IgD-negative memory B cell (primary cell): Measurements from ENCODE around the gene PSG1. TPM values are rescaled to one million over a fixed set of nuclear protein-coding genes. Genes with fewer than 3 reads are reported as not detected.
"Not testable (repeated sequence)": the region's sequence is repeated elsewhere in the genome, so short reads cannot be mapped to it uniquely, and the experiment has no call there.

ENCODE experiments used
- H3K27ac Mint-ChIP-seq, 3 donors: one replicate each; pipeline ENCODE4 v1.8.0; 2020 to 2022; ENCODE audit warnings: mild to moderate bottlenecking in 3 of 3, mixed read lengths in 3 of 3, moderate library complexity in 1 of 3
- H3K27me3 Mint-ChIP-seq: one replicate; pipeline ENCODE4 v1.8.0; 2021; ENCODE audit warnings: mixed read lengths
- H3K36me3 Mint-ChIP-seq: one replicate; pipeline ENCODE4 v1.8.0; 2020; ENCODE audit warnings: mild to moderate bottlenecking, mixed read lengths
- H3K4me1 Mint-ChIP-seq, 3 donors: one replicate each; pipeline ENCODE4 v1.8.0; 2020 to 2022; ENCODE audit warnings: mixed read lengths in 3 of 3, mild to moderate bottlenecking in 1 of 3
- H3K4me3 Mint-ChIP-seq, 4 donors: one replicate each; pipeline ENCODE4 v1.8.0; 2020 to 2022; ENCODE audit warnings: mild to moderate bottlenecking in 4 of 4, mixed read lengths in 4 of 4, moderate library complexity in 3 of 4
- H3K9me3 Mint-ChIP-seq, 3 donors: one replicate each; pipeline ENCODE4 v1.8.0; 2020 to 2021; ENCODE audit warnings: mixed read lengths in 3 of 3, mild to moderate bottlenecking in 1 of 3
- polyA plus RNA-seq: library from polyadenylated mRNA; unstranded; fragments of 300-500 nt; fragmentation: Illumina TruSeq; gene quantifications from one replicate; pipeline ENCODE4 v1.2.3, GENCODE V29; 2021

PSG1 gene
- polyA plus RNA-seq, 1 donor from 2014 or later, result not detected

- H3K27ac Mint-ChIP-seq, result not testable (repeated sequence)
Measured at GRCh38 chr19:42899110-42899509, 19.6 kb upstream of the PSG1 start.

GRCh38 chr19:42898656-42899055 is 19.1 kb upstream of the PSG1 start:
- H3K9me3 Mint-ChIP-seq, H3K27ac Mint-ChIP-seq, H3K36me3 Mint-ChIP-seq, H3K4me3 Mint-ChIP-seq, H3K27me3 Mint-ChIP-seq, H3K4me1 Mint-ChIP-seq: not testable (repeated sequence)

More at GRCh38 chr19:42899110-42899509, 19.6 kb upstream of the PSG1 start:
- H3K27me3 Mint-ChIP-seq, H3K36me3 Mint-ChIP-seq, H3K4me3 Mint-ChIP-seq, H3K9me3 Mint-ChIP-seq, H3K4me1 Mint-ChIP-seq: not testable (repeated sequence)

DNA sequence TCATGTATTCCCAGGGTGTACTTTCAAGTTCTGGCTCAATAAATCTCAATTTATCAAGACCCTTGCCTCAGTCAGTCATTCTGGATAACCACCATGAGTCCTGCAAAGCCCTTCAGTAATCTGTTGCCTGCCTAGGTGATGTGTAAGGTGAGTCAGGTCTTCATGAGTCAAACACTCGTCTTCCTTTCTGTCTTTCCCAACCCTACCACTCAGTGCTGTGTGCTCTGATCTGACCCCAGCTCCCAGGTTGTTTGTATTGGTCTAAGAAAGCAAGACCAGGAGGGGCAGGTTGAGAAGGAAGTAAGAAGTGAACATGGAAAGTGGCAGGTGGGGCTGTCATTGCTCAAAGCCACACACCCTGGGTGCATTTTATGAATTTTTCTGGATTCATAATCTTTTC is 18.2 kb upstream of the PSG1 start:
- not testable (repeated sequence) for H3K27ac Mint-ChIP-seq, H3K36me3 Mint-ChIP-seq, H3K4me3 Mint-ChIP-seq, H3K27me3 Mint-ChIP-seq, H3K4me1 Mint-ChIP-seq
- peaks cover 3 to 11% (median 9%) of the 10 kb centered on the region in 3 donors for H3K9me3 Mint-ChIP-seq

DNA sequence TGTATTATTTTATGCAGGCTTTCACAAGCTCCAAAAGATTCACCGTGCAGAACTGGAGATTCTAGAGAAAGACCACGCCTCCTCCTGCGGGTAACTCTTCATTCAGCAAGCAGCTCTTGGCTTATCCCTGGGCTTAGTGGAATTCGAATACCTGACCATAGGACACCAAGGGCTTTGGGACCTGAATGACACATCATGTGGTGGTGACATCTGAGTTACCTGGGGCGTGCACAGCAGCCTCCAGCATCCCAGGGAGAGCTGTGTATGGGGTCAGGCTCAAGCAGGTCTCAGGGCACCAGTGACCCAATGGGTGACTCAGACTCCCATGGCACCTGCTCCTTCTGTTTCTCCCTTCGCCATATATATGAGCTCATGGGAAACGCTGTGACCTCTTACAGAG is 10.9 kb upstream of the PSG1 start:
- not testable (repeated sequence) for H3K27ac Mint-ChIP-seq, H3K4me1 Mint-ChIP-seq, H3K36me3 Mint-ChIP-seq, H3K4me3 Mint-ChIP-seq, H3K27me3 Mint-ChIP-seq, H3K9me3 Mint-ChIP-seq

- H3K36me3 Mint-ChIP-seq, H3K4me1 Mint-ChIP-seq, H3K27me3 Mint-ChIP-seq, H3K27ac Mint-ChIP-seq, H3K9me3 Mint-ChIP-seq, H3K4me3 Mint-ChIP-seq: not testable (repeated sequence)
Measured at GRCh38 chr19:42887876-42888445, 8.4 kb upstream of the PSG1 start.

- not testable (repeated sequence) for H3K9me3 Mint-ChIP-seq, H3K36me3 Mint-ChIP-seq, H3K4me1 Mint-ChIP-seq, H3K27ac Mint-ChIP-seq, H3K4me3 Mint-ChIP-seq
- H3K27me3 Mint-ChIP-seq, result peaks cover 17% of the 10 kb centered on the region
Measured at GRCh38 chr19:42882730-42883129, 3.2 kb upstream of the PSG1 start.

GRCh38 chr19:42882010-42882409 is 2.5 kb upstream of the PSG1 start:
- H3K9me3 Mint-ChIP-seq, H3K4me3 Mint-ChIP-seq, H3K4me1 Mint-ChIP-seq, H3K27ac Mint-ChIP-seq, H3K36me3 Mint-ChIP-seq: not testable (repeated sequence)
- H3K27me3 Mint-ChIP-seq, result peaks cover 17% of the 10 kb centered on the region

DNA sequence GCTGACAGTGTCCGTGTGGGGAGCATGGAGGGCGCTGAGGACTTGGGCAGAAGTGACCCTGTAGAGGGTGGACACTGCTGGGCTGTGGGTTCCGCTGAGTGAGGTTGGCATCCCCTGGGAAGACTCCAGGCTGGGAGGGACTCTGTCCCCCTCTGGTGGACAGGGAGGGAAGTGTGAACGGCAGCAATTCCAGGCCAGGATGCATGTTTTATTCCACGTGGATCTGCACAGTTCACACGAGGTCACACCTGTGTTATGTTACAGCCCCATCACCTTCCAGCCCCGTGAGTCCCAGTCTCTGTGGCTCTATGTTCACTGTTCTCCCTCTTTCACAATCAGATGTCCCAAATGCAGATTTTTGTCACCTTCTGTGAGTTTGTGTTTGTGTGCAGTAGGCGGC is 1.8 kb upstream of the PSG1 start:
- H3K27ac Mint-ChIP-seq, H3K9me3 Mint-ChIP-seq, H3K36me3 Mint-ChIP-seq, H3K4me3 Mint-ChIP-seq, H3K4me1 Mint-ChIP-seq: not testable (repeated sequence)
- peaks cover 16% of the 10 kb centered on the region for H3K27me3 Mint-ChIP-seq

DNA sequence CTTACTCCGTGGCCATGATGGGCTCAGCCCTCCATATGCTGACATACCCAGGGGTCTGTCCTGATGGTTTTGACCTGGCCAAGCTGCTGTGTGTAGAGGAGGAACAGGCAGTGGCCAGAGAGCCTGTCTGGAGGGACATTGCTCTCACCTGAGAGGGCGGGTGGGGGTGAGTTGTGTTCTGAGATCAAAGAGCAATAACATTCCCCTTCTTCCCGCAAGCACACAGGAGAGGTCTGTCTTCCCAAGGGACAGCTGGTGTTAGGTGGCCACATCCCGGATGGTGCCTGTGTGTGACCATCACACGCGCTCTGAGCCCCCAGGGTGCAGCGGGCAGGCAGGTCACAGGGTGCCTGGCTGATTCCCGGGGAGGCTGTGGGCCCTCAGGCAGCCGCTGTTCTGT is 1.1 kb upstream of the PSG1 start:
- peaks cover 14% of the 10 kb centered on the region for H3K27me3 Mint-ChIP-seq
- H3K9me3 Mint-ChIP-seq, H3K4me3 Mint-ChIP-seq, H3K27ac Mint-ChIP-seq, H3K36me3 Mint-ChIP-seq, H3K4me1 Mint-ChIP-seq: not testable (repeated sequence)

GRCh38 chr19:42876596-42876995 is 2.9 kb downstream of the PSG1 start:
- not testable (repeated sequence) for H3K4me3 Mint-ChIP-seq, H3K9me3 Mint-ChIP-seq, H3K4me1 Mint-ChIP-seq, H3K27ac Mint-ChIP-seq, H3K36me3 Mint-ChIP-seq
- H3K27me3 Mint-ChIP-seq, result peaks cover 12% of the 10 kb centered on the region

DNA sequence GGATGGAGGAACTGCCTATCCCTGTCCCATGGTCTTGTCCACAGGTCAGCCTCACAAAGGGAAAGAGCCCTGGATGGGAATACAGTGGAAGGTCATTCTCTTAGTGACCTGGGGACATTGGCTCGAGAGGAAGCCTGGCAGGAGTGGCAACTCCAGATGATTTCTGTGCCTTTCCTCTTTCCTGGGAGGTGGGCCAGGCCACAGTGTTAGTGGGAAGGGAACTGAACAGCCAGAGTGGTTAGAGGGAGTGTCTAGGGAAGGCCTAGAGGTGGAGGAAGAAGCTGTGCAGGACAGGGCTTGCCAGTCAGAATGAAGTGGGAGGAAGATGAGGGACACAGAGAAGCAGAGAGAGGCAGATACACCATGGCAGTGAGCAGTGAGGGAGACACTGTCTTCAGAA is 3.6 kb downstream of the PSG1 start:
- not testable (repeated sequence) for H3K9me3 Mint-ChIP-seq, H3K4me1 Mint-ChIP-seq, H3K27ac Mint-ChIP-seq, H3K27me3 Mint-ChIP-seq, H3K36me3 Mint-ChIP-seq, H3K4me3 Mint-ChIP-seq

GRCh38 chr19:42874901-42875813 is 4.4 kb downstream of the PSG1 start:
- H3K9me3 Mint-ChIP-seq, H3K36me3 Mint-ChIP-seq, H3K27me3 Mint-ChIP-seq, H3K4me3 Mint-ChIP-seq, H3K4me1 Mint-ChIP-seq, H3K27ac Mint-ChIP-seq: not testable (repeated sequence)

GRCh38 chr19:42874136-42874535 is 5.4 kb downstream of the PSG1 start:
- H3K9me3 Mint-ChIP-seq, H3K27me3 Mint-ChIP-seq, H3K4me1 Mint-ChIP-seq, H3K27ac Mint-ChIP-seq, H3K4me3 Mint-ChIP-seq, H3K36me3 Mint-ChIP-seq: not testable (repeated sequence)

DNA sequence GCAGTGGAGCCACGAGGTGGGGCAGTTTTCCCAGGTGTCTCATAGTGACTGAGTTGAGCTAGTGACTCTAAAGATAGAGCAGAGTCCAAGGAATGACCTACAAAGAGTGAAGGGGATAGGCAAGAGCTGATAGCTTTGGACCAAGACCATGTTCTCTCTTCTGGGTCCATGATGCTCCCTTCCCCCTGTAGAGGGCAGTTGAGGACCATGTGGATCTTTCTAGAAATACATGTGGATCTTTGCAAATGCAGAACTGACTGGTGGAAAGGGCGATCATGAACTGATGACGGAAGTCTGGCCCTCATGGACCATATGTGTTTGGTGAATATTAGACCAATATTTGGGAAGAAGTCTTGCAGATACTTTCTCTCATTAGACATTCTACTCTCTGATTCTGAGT is 6.9 kb downstream of the PSG1 start:
- Mint-ChIP-seq H3K4me3 (no peak overlapping the region), H3K4me1 (no peaks in the 10 kb centered on the region), H3K9me3 (peaks cover 0 to 3% (median 0%) of the 10 kb centered on the region in 3 donors), H3K27me3 (peaks cover 7% of the 10 kb centered on the region), H3K27ac (no peak overlapping the region), H3K36me3 (no peaks in the 10 kb centered on the region)

DNA sequence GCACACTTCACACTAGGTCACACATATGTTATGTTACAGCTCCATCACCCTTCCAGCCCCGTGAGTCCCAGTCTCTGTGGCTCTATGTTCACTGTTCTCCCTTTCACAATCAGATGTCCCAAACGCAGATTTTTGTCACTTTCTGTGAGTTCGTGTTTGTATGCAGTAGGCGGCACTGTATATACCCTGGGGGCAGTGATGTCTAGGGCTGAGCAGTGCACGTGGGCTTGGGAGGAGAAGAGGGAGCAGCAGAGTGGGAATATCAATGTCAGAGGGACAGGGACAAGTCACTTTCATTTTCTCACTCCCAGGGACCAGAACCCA is 22.0 kb downstream of the PSG1 start:
- peaks cover 2 to 10% (median 3%) of the 10 kb centered on the region in 3 donors for H3K9me3 Mint-ChIP-seq
- no peaks in the 10 kb centered on the region for H3K36me3 Mint-ChIP-seq
- no peak overlapping the region for H3K27ac Mint-ChIP-seq
- H3K4me1 Mint-ChIP-seq, result no peaks in the 10 kb centered on the region
- H3K4me3 Mint-ChIP-seq, result no peak overlapping the region
- peaks cover 9% of the 10 kb centered on the region for H3K27me3 Mint-ChIP-seq

DNA sequence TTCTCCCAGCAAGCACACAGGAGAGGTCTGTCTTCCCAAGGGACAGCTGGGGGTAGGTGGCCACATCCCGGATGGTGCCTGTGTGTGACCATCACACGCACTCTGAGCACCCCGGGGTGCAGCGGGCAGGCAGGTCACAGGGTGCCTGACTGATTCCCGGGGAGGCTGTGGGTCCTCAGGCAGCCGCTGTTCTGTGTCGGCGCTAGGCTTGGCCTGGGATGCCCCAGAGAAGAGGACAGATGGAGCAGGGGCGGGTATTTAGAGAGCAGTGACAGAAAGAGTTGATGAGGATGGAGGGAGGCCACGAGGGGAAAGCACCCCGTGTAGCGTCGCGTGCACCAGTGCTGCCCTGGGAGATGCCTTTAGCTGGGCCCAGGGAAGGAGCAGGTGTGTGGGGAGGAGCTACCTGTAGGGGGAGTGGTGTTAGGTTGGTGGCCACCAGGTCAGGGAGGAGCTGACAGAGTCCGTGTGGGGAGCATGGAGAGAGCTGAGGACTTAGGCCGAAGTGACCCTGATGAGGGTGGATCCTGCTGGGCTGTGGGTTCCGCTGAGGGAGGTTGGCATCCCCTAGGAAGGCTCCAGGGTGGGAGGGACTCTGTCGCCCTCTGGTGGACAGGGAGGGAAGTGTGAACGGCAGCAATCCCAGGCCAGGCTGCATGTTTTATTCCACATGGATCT is 22.5 kb downstream of the PSG1 start:
- not testable (repeated sequence) for H3K4me3 Mint-ChIP-seq, H3K27ac Mint-ChIP-seq, H3K36me3 Mint-ChIP-seq, H3K9me3 Mint-ChIP-seq, H3K27me3 Mint-ChIP-seq, H3K4me1 Mint-ChIP-seq
